Measurements from ENCODE around the gene SMTN. TPM values are rescaled to one million over a fixed set of nuclear protein-coding genes. Genes with fewer than 3 reads are reported as not detected.

The SMTN gene
- total RNA-seq, 4 donors from 2014 or later, result 171 to 341 (median 219) TPM

DNA sequence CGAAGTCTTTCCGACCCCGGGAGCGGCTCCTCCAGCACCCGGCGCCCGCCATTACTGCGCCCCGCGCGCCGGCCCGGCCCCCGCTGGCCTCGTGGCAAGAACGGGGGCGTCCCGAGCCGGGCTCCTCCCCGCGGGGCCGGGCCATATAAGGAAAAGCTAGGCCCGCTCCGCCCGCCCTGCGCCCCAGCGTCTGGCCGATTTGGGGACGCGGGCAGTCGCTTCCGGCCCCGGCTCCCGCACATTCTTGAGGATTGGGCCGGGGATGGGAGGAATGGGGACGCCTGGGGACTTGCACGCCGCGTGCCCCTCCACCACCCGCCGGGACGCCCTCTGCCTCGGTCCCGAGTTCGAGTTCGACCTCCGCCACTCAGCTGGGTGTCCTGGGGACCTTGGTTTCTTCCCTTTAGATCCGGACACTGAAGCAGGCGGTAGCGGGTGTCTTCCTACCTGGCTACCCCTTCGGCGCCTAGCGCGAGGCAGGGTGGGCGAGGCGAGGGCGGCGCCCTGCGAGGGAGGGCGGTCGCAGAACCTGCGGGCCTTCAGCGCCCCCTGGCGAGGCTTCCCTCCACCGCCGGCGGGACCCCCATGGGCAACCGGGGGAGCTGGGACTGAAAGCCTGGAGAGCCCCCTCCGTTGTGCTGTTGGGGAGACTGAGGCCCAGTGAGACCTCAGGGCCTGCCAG lies 3.8 kb downstream of the SMTN start:
- H3K9me3 ChIP-seq, result no peaks in the 10 kb centered on the region
- TF ChIP-seq POLR2A (IDR thresholded peaks at IDR 0.05) (peak; percentile 63), POLR2AphosphoS5 (IDR thresholded peaks at IDR 0.05) (peak in 2 of 3 donors; percentile 73 to 80), EP300 (IDR thresholded peaks at IDR 0.05; ENCODE audit: low read depth) (no peak)
- TF ChIP-seq, protein P1, sequence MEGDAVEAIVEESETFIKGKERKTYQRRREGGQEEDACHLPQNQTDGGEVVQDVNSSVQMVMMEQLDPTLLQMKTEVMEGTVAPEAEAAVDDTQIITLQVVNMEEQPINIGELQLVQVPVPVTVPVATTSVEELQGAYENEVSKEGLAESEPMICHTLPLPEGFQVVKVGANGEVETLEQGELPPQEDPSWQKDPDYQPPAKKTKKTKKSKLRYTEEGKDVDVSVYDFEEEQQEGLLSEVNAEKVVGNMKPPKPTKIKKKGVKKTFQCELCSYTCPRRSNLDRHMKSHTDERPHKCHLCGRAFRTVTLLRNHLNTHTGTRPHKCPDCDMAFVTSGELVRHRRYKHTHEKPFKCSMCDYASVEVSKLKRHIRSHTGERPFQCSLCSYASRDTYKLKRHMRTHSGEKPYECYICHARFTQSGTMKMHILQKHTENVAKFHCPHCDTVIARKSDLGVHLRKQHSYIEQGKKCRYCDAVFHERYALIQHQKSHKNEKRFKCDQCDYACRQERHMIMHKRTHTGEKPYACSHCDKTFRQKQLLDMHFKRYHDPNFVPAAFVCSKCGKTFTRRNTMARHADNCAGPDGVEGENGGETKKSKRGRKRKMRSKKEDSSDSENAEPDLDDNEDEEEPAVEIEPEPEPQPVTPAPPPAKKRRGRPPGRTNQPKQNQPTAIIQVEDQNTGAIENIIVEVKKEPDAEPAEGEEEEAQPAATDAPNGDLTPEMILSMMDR (IDR thresholded peaks at IDR 0.05), result peak; percentile 85 to 94 (median 92)
- 0% methylated on average over 55 of the region's 69 CpGs; no CpG with 5 or more reads in 1 of the 2 donors for WGBS, 2 donors (ENCODE audit: low coverage in 1 of 2)
- H3K27ac ChIP-seq, result peak overlapping the region; percentile 90 to 97 (median 96)
- DNase-seq, result peak; percentile 90
- no peaks in the 10 kb centered on the region for H3K27me3 ChIP-seq
- no peaks in the 10 kb centered on the region for H3K36me3 ChIP-seq
- in situ Hi-C loops (cut with MboI; ENCODE audit: low pct_ligation_motif_present in 1 of 4, low pct_unique_long_range_greater_than_20kb in 1 of 4, low sequenced_read_pairs in 3 of 4), result loop anchor here (5.0 to 10.0 kb wide), 2 partner anchors 118 to 140 kb away; partner anchors contain the start of genes MORC2 (in 1 of the 4) and TUG1 (in 1 of the 4)
- H3K4me3 ChIP-seq, result peak overlapping the region; percentile 55 to 71 (median 66)
- peaks cover 31 to 79% (median 48%) of the 10 kb centered on the region in 4 donors for H3K4me1 ChIP-seq
- intact Hi-C loops (cut with DNase I; ENCODE audit: low total_unique reads), result loop anchor here (2.0 kb wide), 1 partner anchor 136 kb away; no protein-coding TSS in a partner anchor

DNA sequence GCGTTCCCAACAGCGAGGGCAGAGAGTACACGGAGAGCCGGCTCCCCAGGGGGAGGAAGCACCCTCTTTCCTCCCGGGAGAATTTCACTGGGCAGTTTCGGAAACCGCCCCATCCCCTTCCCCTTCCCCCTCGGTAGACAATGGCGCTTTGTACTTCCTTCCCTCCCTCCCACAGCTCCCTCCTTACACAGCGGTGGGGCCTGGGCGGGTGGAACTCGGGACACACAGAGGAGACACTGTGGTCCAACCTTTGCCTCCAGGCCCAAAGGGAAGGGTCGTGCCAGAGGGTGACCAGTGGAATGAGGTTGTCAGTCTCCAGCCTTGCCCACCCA lies 4.3 kb downstream of the SMTN start:
- H3K4me1 ChIP-seq, result peaks cover 31 to 76% (median 45%) of the 10 kb centered on the region in 4 donors
- H3K27me3 ChIP-seq, result no peaks in the 10 kb centered on the region
- H3K9me3 ChIP-seq, result no peaks in the 10 kb centered on the region
- 2% methylated on average over 13 of the region's 13 CpGs; no CpG with 5 or more reads in 1 of the 2 donors for WGBS, 2 donors (ENCODE audit: low coverage in 1 of 2)
- TF ChIP-seq, protein P1 (IDR thresholded peaks at IDR 0.05), result peak in 3 of 5 experiments; percentile 8 to 48 (median 16)
- no peak for TF ChIP-seq EP300 (IDR thresholded peaks at IDR 0.05; ENCODE audit: low read depth)
- TF ChIP-seq POLR2AphosphoS5 (IDR thresholded peaks at IDR 0.05), result no peak
- TF ChIP-seq POLR2A (IDR thresholded peaks at IDR 0.05), result no peak
- H3K4me3 ChIP-seq, result peak overlapping the region; percentile 55 to 71 (median 66)
- peak overlapping the region; percentile 90 to 97 (median 96) for H3K27ac ChIP-seq
- peak; percentile 45 for DNase-seq
- in situ Hi-C loops (cut with MboI; ENCODE audit: low pct_ligation_motif_present in 1 of 4, low pct_unique_long_range_greater_than_20kb in 1 of 4, low sequenced_read_pairs in 3 of 4), result loop anchor here in 3 of 4 donors (10.0 kb wide), 1 partner anchor 141 kb away; no protein-coding TSS in a partner anchor
- intact Hi-C loops (cut with DNase I; ENCODE audit: low total_unique reads), result loop anchor here (2.0 kb wide), 1 partner anchor 137 kb away; no protein-coding TSS in a partner anchor
- H3K36me3 ChIP-seq, result no peaks in the 10 kb centered on the region

DNA sequence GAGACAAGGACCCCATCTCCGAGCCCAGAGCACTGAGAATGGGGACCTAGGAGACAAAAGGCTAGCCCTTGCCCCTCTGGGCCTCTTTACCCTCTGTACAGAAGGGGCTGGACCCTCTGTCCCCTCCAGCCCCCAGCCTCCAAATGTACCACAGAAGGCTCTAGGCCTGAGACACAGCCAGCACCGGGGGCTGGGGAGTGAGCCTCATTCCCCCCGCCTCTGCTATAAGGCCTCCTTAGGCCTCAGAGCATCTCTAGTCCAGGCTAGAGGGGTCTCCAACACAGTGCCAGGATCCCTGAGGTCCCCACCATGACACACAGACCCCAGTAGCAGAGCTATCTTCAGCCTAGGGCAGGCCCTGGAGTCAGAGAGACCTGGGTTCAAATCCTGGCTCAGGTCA lies 4.8 kb downstream of the SMTN start:
- intact Hi-C loops (cut with DNase I; ENCODE audit: low total_unique reads) (loop anchor here (2.0 kb wide), 1 partner anchor 137 kb away; no protein-coding TSS in a partner anchor), in situ Hi-C loops (cut with MboI; ENCODE audit: low pct_ligation_motif_present in 1 of 4, low pct_unique_long_range_greater_than_20kb in 1 of 4, low sequenced_read_pairs in 3 of 4) (loop anchor here in 3 of 4 donors (10.0 kb wide), 1 partner anchor 141 kb away; no protein-coding TSS in a partner anchor)
- Histone ChIP-seq H3K27ac (peak overlapping the region; percentile 90 to 97 (median 96)), H3K4me3 (peak overlapping the region in 1 of 4 donors; percentile 69), H3K4me1 (peaks cover 31 to 74% (median 43%) of the 10 kb centered on the region in 4 donors), H3K9me3 (no peaks in the 10 kb centered on the region), H3K36me3 (no peaks in the 10 kb centered on the region), H3K27me3 (no peaks in the 10 kb centered on the region)
- no peak for TF ChIP-seq EP300 (IDR thresholded peaks at IDR 0.05; ENCODE audit: low read depth)
- TF ChIP-seq, protein P1 (IDR thresholded peaks at IDR 0.05), result no peak
- no peak for TF ChIP-seq POLR2AphosphoS5 (IDR thresholded peaks at IDR 0.05)
- no peak for TF ChIP-seq POLR2A (IDR thresholded peaks at IDR 0.05)
- no peak for DNase-seq
- WGBS, 2 donors (ENCODE audit: low coverage in 1 of 2), result 81% methylated on average over 2 of the region's 3 CpGs; no CpG with 5 or more reads in 1 of the 2 donors

DNA sequence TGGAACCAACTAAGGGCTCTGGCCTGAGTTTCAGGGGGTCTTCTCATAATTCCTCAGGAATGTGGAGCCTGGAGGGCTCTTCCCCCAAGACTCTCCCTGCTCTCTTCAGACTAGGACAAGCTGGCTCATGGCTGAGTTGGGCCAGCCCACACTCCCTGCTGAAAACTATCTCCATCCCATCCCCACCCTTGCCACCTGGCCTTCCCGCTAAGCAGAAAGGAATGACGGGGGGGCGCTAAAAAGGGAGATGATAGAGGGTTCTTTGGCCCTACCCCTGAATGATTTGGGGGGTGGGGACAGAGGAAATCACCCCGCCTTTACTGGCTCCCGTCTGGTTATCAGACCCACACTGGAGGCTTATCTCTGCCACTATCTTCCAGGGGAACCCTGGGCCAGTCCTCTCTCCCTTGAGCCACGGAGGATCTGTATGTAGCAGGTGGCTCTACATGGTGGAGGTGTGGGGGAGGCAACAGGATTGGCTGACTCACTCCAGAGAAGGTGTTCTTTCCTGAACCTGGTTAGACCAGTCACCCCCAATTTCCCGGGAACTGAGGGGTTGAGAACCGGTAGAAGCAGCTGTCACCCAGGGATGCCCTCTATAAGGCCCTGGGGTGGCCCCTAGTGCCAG lies 5.7 kb downstream of the SMTN start:
- DNase-seq, result no peak
- Histone ChIP-seq H3K27ac (peak overlapping the region; percentile 90 to 97 (median 96)), H3K4me1 (peaks cover 31 to 69% (median 41%) of the 10 kb centered on the region in 4 donors), H3K27me3 (no peaks in the 10 kb centered on the region), H3K9me3 (no peaks in the 10 kb centered on the region), H3K36me3 (no peaks in the 10 kb centered on the region), H3K4me3 (no peak overlapping the region)
- intact Hi-C loops (cut with DNase I; ENCODE audit: low total_unique reads), result no loop called here
- TF ChIP-seq, protein P1 (IDR thresholded peaks at IDR 0.05), result no peak
- no peak for TF ChIP-seq POLR2AphosphoS5 (IDR thresholded peaks at IDR 0.05)
- TF ChIP-seq EP300 (IDR thresholded peaks at IDR 0.05; ENCODE audit: low read depth), result no peak
- TF ChIP-seq POLR2A (IDR thresholded peaks at IDR 0.05), result no peak
- WGBS, 2 donors (ENCODE audit: low coverage in 1 of 2), result 66% methylated on average over 8 of the region's 8 CpGs; no CpG with 5 or more reads in 1 of the 2 donors
- in situ Hi-C loops (cut with MboI; ENCODE audit: low pct_ligation_motif_present in 1 of 4, low pct_unique_long_range_greater_than_20kb in 1 of 4, low sequenced_read_pairs in 3 of 4), result loop anchor here in 3 of 4 donors (10.0 kb wide), 1 partner anchor 142 kb away; no protein-coding TSS in a partner anchor
